Activated CD4-positive, alpha-beta T cell treated with anti-CD3 and anti-CD28 coated beads, Interleukin-2, amount 10 ng/mL, durations not matched to agents 24 days and 14 days (primary cell): ENCODE measurements around the gene CYP24A1. TPM values are rescaled to one million over a fixed set of nuclear protein-coding genes. Genes with fewer than 3 reads are reported as not detected.
"Not testable (repeated sequence)": the region's sequence is repeated elsewhere in the genome, so short reads cannot be mapped to it uniquely, and the experiment has no call there.

Experiments
- DNase-seq: peaks from one replicate; pipeline ENCODE4 v3.0.0; 2022
- H3K27ac Mint-ChIP-seq: one replicate; pipeline ENCODE4 v1.8.0; 2022; ENCODE audit warnings: mild to moderate bottlenecking, mixed read lengths
- H3K27me3 Mint-ChIP-seq: one replicate; pipeline ENCODE4 v1.8.0; 2022; ENCODE audit warnings: mixed read lengths
- H3K36me3 Mint-ChIP-seq: one replicate; pipeline ENCODE4 v1.8.0; 2022; ENCODE audit warnings: low read depth, mild to moderate bottlenecking, mixed read lengths
- H3K4me1 Mint-ChIP-seq: one replicate; pipeline ENCODE4 v1.8.0; 2021; ENCODE audit warnings: mixed read lengths
- H3K4me3 Mint-ChIP-seq: one replicate; pipeline ENCODE4 v1.8.0; 2022; ENCODE audit warnings: mild to moderate bottlenecking, moderate library complexity, mixed read lengths
- H3K9me3 Mint-ChIP-seq: one replicate; pipeline ENCODE4 v1.8.0; 2021; ENCODE audit warnings: mixed read lengths
- intact Hi-C: fragments of 100-400 bp; cut with micrococcal nuclease; formaldehyde crosslinking; loops from one replicate; pipeline ENCODE4 v1.15.1; 2023
- total RNA-seq: library from RNA; stranded (reverse); gene quantifications from 2 replicates; pipeline ENCODE4 v1.2.3, GENCODE V29; 2022

Gene CYP24A1
- total RNA-seq, 1 donor from 2014 or later, result not detected

- intact Hi-C loops, result no loop called here
- DNase-seq, result no peak
- H3K4me3 Mint-ChIP-seq, result no peak overlapping the region
- no peaks in the 10 kb centered on the region for H3K36me3 Mint-ChIP-seq
- H3K9me3 Mint-ChIP-seq, result peaks cover 2% of the 10 kb centered on the region
- no peak overlapping the region for H3K27ac Mint-ChIP-seq
- peaks cover 3% of the 10 kb centered on the region for H3K27me3 Mint-ChIP-seq
- no peaks in the 10 kb centered on the region for H3K4me1 Mint-ChIP-seq
These were observed 39.2 kb downstream of the CYP24A1 start for GRCh38 chr20:54134445-54135220.

GRCh38 chr20:54133434-54134427, 40.1 kb downstream of the CYP24A1 start:
- intact Hi-C loops, result no loop called here
- no peak overlapping the region for H3K4me3 Mint-ChIP-seq
- no peak overlapping the region for H3K27ac Mint-ChIP-seq
- peaks cover 7% of the 10 kb centered on the region for H3K9me3 Mint-ChIP-seq
- no peaks in the 10 kb centered on the region for H3K27me3 Mint-ChIP-seq
- DNase-seq, result no peak
- H3K36me3 Mint-ChIP-seq, result no peaks in the 10 kb centered on the region
- H3K4me1 Mint-ChIP-seq, result no peaks in the 10 kb centered on the region

GRCh38 chr20:54132612-54133433, 41.0 kb downstream of the CYP24A1 start:
- H3K4me1 Mint-ChIP-seq, result no peaks in the 10 kb centered on the region

GRCh38 chr20:54131675-54132611, 41.8 kb downstream of the CYP24A1 start:
- DNase-seq, result no peak
- intact Hi-C loops, result no loop called here
- H3K27me3 Mint-ChIP-seq, result no peaks in the 10 kb centered on the region
- H3K4me3 Mint-ChIP-seq, result no peak overlapping the region
- H3K36me3 Mint-ChIP-seq, result no peaks in the 10 kb centered on the region
- no peak overlapping the region for H3K27ac Mint-ChIP-seq
- H3K4me1 Mint-ChIP-seq, result no peaks in the 10 kb centered on the region
- peaks cover 7% of the 10 kb centered on the region for H3K9me3 Mint-ChIP-seq

More at GRCh38 chr20:54132612-54133433, 41.0 kb downstream of the CYP24A1 start:
- Mint-ChIP-seq H3K4me3 (no peak overlapping the region), H3K9me3 (peaks cover 7% of the 10 kb centered on the region), H3K27ac (no peak overlapping the region), H3K36me3 (no peaks in the 10 kb centered on the region), H3K27me3 (no peaks in the 10 kb centered on the region)
- intact Hi-C loops, result no loop called here
- DNase-seq, result no peak

- H3K27ac Mint-ChIP-seq, intact Hi-C loops, H3K27me3 Mint-ChIP-seq, H3K4me3 Mint-ChIP-seq, H3K9me3 Mint-ChIP-seq, H3K36me3 Mint-ChIP-seq, DNase-seq, H3K4me1 Mint-ChIP-seq: not testable (repeated sequence)
These were observed 42.7 kb downstream of the CYP24A1 start for GRCh38 chr20:54131125-54131524.

GRCh38 chr20:54129350-54129749, 44.4 kb downstream of the CYP24A1 start:
- intact Hi-C loops, result no loop called here
- DNase-seq, result no peak
- no peak overlapping the region for H3K4me3 Mint-ChIP-seq
- H3K9me3 Mint-ChIP-seq, result peaks cover 7% of the 10 kb centered on the region
- H3K27me3 Mint-ChIP-seq, result no peaks in the 10 kb centered on the region
- H3K36me3 Mint-ChIP-seq, result no peaks in the 10 kb centered on the region
- no peak overlapping the region for H3K27ac Mint-ChIP-seq
- H3K4me1 Mint-ChIP-seq, result no peaks in the 10 kb centered on the region

- peaks cover 7% of the 10 kb centered on the region for H3K9me3 Mint-ChIP-seq
- intact Hi-C loops, result no loop called here
- H3K27ac Mint-ChIP-seq, result no peak overlapping the region
- no peaks in the 10 kb centered on the region for H3K27me3 Mint-ChIP-seq
- H3K36me3 Mint-ChIP-seq, result no peaks in the 10 kb centered on the region
- no peak for DNase-seq
- H3K4me1 Mint-ChIP-seq, result no peaks in the 10 kb centered on the region
- no peak overlapping the region for H3K4me3 Mint-ChIP-seq
These were observed 45.8 kb downstream of the CYP24A1 start for GRCh38 chr20:54127855-54128574.

- intact Hi-C loops, result no loop called here
- no peaks in the 10 kb centered on the region for H3K36me3 Mint-ChIP-seq
- H3K27me3 Mint-ChIP-seq, result no peaks in the 10 kb centered on the region
- no peaks in the 10 kb centered on the region for H3K4me1 Mint-ChIP-seq
- no peak overlapping the region for H3K4me3 Mint-ChIP-seq
- no peak for DNase-seq
- H3K9me3 Mint-ChIP-seq, result peaks cover 7% of the 10 kb centered on the region
- no peak overlapping the region for H3K27ac Mint-ChIP-seq
These were observed 46.8 kb downstream of the CYP24A1 start for GRCh38 chr20:54126806-54127655.

- H3K4me1 Mint-ChIP-seq, H3K27ac Mint-ChIP-seq: not testable (repeated sequence)
These were observed 47.5 kb downstream of the CYP24A1 start for GRCh38 chr20:54126328-54126727.

GRCh38 chr20:54123587-54124180, 50.1 kb downstream of the CYP24A1 start:
- no peak for DNase-seq
- intact Hi-C loops, result no loop called here
- H3K9me3 Mint-ChIP-seq, result no peaks in the 10 kb centered on the region
- no peak overlapping the region for H3K4me3 Mint-ChIP-seq
- H3K4me1 Mint-ChIP-seq, result no peaks in the 10 kb centered on the region
- H3K27me3 Mint-ChIP-seq, result no peaks in the 10 kb centered on the region
- no peaks in the 10 kb centered on the region for H3K36me3 Mint-ChIP-seq
- H3K27ac Mint-ChIP-seq, result no peak overlapping the region

More at GRCh38 chr20:54126328-54126727, 47.5 kb downstream of the CYP24A1 start:
- H3K27me3 Mint-ChIP-seq, DNase-seq, H3K9me3 Mint-ChIP-seq, H3K36me3 Mint-ChIP-seq, H3K4me3 Mint-ChIP-seq, intact Hi-C loops: not testable (repeated sequence)
